Psoas muscle (tissue), 8 donors: ENCODE measurements around the gene LPCAT1. TPM values are rescaled to one million over a fixed set of nuclear protein-coding genes. Genes with fewer than 3 reads are reported as not detected.
A peak's percentile ranks its signal among the peaks of the same experiment; 100 is the strongest.
"Not testable (repeated sequence)": the region's sequence is repeated elsewhere in the genome, so short reads cannot be mapped to it uniquely, and the experiment has no call there.

ENCODE experiments used
- ATAC-seq, 4 donors: fragments of 200-7000 bp; cut with Tn5 transposase; one replicate each; pipeline ENCODE4 v1.9.1; 2020; ENCODE audit warnings: moderate library complexity in 3 of 4, mild to moderate bottlenecking in 2 of 4
- DNase-seq, 2 donors: peaks; one replicate each; pipeline ENCODE4 v3.0.0-alpha.2; 2020
- H3K27ac ChIP-seq: fragments of 200-600 bp; one replicate; pipeline ENCODE4 v1.8.0; 2022
- H3K27me3 ChIP-seq, 3 donors: fragments of 200-600 bp in 1 of 3; one replicate each; pipeline versions ENCODE4 v1.6.1 to v1.8.0; 2013 to 2022; ENCODE audit warnings: low read length in 2 of 3, mild to moderate bottlenecking in 2 of 3, moderate library complexity in 1 of 3; ENCODE audit not compliant: insufficient read depth in 3 of 3
- H3K36me3 ChIP-seq, 2 donors: fragments of 200-600 bp in 1 of 2; one replicate each; pipeline versions ENCODE4 v1.6.1 to v1.8.0; 2013 to 2022; ENCODE audit warnings: low read depth in 1 of 2, mild to moderate bottlenecking in 1 of 2, moderate library complexity in 1 of 2; ENCODE audit not compliant: insufficient read depth in 1 of 2
- H3K4me1 ChIP-seq: fragments of 200-600 bp; one replicate; pipeline ENCODE4 v1.8.0; 2022
- H3K4me3 ChIP-seq: fragments of 200-600 bp; one replicate; pipeline ENCODE4 v1.8.0; 2022; ENCODE audit warnings: mild to moderate bottlenecking
- H3K9me3 ChIP-seq: fragments of 200-600 bp; one replicate; pipeline ENCODE4 v1.8.0; 2022
- WGBS, 3 donors: extraction: QIAGEN DNeasy Blood & Tissue Kit; methylation state at CpG; one replicate each; pipeline versions ENCODE4 v1.1.6 to v1.1.7; 2013; 5-methylcytosine and 5-hydroxymethylcytosine counted together
- intact Hi-C, 2 donors: fragments of 100-400 bp; cut with DNase I; formaldehyde crosslinking; loops; one replicate each; pipeline versions ENCODE4 v1.11.0 to v1.14.2; 2022
- polyA plus RNA-seq, 3 donors: library from polyadenylated mRNA; stranded (reverse); fragments of 200-250 nt; gene quantifications; one replicate each; pipeline ENCODE4 v1.2.3, GENCODE V29; 2013
- total RNA-seq, 4 donors: library from RNA; stranded (reverse); fragmentation: NEBNext Ultra II Directional in 2 of 4; extraction: Animal tissue kit (Norgen Biotek cat#: 25700) in 2 of 4; gene quantifications; one replicate each; pipeline versions ENCODE4 v1.2.1 to v1.2.4, GENCODE V29; 2021 to 2023
- TF ChIP-seq, protein P1 (sequence below): fragments of 200-600 bp; IDR thresholded peaks from one replicate; pipeline ENCODE4 v1.8.0; 2022; ENCODE audit warnings: antibody characterized with exemption
- donor health status: healthy with polysubstance abuse.
- donor health status: DM: no; HTN: no; CAD: no; lungs with moderate emphysema.
- donor health status: Bipolar disorder and iron deficiency.
- donor health status: healthy.
- donor health status: DM: yes; HTN: yes; CAD: no.
- donor health status: DM: no; HTN: no; CAD: no.
- donor health status: DM: no; HTN: no; CAD: no.
- donor health status: DM: yes; HTN: yes; CAD: no.

The LPCAT1 gene
- total and polyA plus RNA-seq, 7 donors = 2.4 to 6.2 (median 4.7) TPM

DNA sequence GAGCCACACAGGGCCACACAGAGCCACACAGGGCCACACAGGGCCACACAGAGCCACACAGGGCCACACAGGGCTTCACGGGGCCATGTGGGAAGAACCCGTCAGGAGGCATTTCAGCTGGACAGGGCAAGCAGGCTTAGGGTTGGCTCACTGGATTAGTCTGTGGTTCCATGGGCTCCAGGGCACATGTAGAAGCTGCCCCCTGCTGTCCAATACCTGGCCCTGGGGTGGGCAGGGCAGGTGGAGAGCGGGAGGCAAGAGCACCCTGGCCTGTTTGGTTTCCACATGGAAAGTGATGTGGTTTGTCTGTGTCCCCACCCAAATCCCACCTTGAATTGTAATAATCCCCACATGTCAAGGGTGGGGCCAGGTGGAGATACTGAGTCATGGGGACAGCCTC lies 16.4 kb upstream of the LPCAT1 start:
- TF ChIP-seq, protein P1, sequence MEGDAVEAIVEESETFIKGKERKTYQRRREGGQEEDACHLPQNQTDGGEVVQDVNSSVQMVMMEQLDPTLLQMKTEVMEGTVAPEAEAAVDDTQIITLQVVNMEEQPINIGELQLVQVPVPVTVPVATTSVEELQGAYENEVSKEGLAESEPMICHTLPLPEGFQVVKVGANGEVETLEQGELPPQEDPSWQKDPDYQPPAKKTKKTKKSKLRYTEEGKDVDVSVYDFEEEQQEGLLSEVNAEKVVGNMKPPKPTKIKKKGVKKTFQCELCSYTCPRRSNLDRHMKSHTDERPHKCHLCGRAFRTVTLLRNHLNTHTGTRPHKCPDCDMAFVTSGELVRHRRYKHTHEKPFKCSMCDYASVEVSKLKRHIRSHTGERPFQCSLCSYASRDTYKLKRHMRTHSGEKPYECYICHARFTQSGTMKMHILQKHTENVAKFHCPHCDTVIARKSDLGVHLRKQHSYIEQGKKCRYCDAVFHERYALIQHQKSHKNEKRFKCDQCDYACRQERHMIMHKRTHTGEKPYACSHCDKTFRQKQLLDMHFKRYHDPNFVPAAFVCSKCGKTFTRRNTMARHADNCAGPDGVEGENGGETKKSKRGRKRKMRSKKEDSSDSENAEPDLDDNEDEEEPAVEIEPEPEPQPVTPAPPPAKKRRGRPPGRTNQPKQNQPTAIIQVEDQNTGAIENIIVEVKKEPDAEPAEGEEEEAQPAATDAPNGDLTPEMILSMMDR = no peak
- intact Hi-C loops = no loop called here
- ATAC-seq = no peak
- H3K4me1 ChIP-seq = no peaks in the 10 kb centered on the region
- no peaks in the 10 kb centered on the region for H3K9me3 ChIP-seq
- H3K27ac ChIP-seq = no peak overlapping the region
- H3K4me3 ChIP-seq = no peak overlapping the region
- DNase-seq = peak in 1 of 2 donors; percentile 11
- no peaks in the 10 kb centered on the region for H3K27me3 ChIP-seq
- 89 to 97% (median 95%) methylated on average over 3 of the region's 3 CpGs for WGBS, 3 donors
- no peaks in the 10 kb centered on the region for H3K36me3 ChIP-seq

DNA sequence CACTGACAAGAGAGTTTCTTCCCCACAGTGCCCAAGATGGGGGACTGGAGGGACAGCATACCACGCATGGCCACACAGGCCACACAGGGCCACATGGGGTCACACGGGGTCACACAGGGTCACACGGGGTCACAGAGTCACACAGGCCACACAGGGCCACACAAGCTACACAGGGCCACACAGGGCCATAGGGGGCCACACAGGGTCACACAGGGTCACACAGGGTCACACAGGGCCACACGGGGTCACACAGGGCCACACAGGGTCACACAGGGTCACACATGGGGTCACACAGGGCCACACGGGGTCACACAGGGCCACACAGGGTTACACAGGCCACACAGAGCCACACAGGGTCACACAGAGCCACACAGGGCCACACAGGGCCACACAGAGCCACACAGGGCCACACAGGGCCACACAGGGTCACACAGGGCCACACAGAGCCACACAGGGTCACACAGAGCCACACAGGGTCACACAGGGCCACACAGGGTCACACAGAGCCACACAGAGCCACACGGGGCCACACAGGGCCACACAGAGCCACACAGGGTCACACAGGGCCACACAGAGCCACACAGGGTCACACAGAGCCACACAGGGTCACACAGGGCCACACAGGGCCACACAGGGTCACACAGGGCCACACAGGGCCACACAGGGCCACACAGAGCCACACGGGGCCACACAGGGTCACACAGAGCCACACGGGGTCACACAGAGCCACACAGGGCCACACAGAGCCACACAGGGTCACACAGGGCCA lies 15.8 kb upstream of the LPCAT1 start:
- H3K4me1 ChIP-seq, H3K36me3 ChIP-seq, H3K27me3 ChIP-seq, H3K27ac ChIP-seq, ATAC-seq, H3K9me3 ChIP-seq, intact Hi-C loops, H3K4me3 ChIP-seq: not testable (repeated sequence)
- WGBS, 3 donors = 85 to 87% (median 86%) methylated on average over 7 to 8 of the region's 8 CpGs
- DNase-seq = peak in 1 of 2 donors; percentile 47

DNA sequence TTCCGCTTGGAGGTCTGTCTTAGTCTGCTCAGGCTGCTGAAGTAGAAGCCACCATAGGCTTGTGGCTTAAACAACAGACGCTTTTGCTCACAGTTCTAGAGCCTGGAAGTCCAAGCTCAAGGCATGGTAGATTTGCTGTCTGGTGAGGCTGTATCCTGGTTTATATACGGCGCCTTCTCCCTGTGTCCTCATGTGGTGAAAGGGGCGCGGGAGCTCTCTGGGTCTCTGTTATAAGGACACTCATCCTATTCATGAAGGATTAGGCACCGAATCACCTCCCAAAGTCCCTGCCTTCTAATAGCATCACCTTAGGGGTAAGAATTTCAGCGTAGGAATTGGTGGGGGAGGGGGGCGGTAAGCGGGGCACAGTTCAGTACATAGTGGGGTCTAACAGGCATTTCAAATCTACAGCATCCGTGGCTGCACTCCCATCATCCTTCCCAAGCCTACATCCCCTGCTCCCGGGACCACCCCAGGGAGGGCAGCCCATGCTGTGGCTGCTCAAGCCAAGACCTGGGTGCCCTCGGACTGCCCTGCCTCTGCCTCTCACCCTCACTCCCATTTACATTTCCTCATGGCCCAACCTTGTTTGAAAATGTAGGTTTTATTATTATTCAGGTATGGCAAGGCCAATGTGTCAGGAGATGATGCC lies 15.1 kb upstream of the LPCAT1 start:
- no peak for DNase-seq
- Histone ChIP-seq H3K4me1 (no peaks in the 10 kb centered on the region), H3K9me3 (no peaks in the 10 kb centered on the region), H3K27me3 (no peaks in the 10 kb centered on the region), H3K27ac (no peak overlapping the region), H3K36me3 (no peaks in the 10 kb centered on the region), H3K4me3 (no peak overlapping the region)
- ATAC-seq = no peak
- 92 to 94% (median 93%) methylated on average over 13 of the region's 13 CpGs for WGBS, 3 donors
- TF ChIP-seq, protein P1 = no peak
- intact Hi-C loops = no loop called here

DNA sequence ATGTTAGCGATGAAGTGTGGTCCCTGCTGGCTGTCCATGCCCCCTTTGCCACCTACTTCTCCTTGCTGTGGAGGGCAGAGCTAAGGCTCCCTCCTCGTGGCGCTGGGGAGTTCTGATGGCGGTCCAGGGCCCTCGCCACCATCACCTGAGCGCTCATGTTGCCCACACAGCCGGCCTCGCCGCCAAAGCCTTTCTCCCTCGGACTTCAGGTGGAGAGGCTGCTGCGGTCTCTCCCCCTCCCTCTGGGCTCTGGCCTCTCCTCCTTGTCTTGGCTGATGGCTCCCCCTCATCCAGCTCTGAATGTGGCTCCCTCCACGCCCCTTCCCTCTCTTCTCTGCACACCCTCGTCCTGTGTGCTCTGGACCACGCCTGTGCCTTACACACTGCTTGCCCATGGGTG lies 14.5 kb upstream of the LPCAT1 start:
- TF ChIP-seq, protein P1 = no peak
- no peaks in the 10 kb centered on the region for H3K36me3 ChIP-seq
- intact Hi-C loops = no loop called here
- ATAC-seq = no peak
- H3K27me3 ChIP-seq = no peaks in the 10 kb centered on the region
- H3K4me3 ChIP-seq = no peak overlapping the region
- peak; percentile 6 to 24 for DNase-seq
- WGBS, 3 donors = 88 to 91% (median 91%) methylated on average over 14 of the region's 14 CpGs
- no peaks in the 10 kb centered on the region for H3K4me1 ChIP-seq
- no peaks in the 10 kb centered on the region for H3K9me3 ChIP-seq
- H3K27ac ChIP-seq = no peak overlapping the region

DNA sequence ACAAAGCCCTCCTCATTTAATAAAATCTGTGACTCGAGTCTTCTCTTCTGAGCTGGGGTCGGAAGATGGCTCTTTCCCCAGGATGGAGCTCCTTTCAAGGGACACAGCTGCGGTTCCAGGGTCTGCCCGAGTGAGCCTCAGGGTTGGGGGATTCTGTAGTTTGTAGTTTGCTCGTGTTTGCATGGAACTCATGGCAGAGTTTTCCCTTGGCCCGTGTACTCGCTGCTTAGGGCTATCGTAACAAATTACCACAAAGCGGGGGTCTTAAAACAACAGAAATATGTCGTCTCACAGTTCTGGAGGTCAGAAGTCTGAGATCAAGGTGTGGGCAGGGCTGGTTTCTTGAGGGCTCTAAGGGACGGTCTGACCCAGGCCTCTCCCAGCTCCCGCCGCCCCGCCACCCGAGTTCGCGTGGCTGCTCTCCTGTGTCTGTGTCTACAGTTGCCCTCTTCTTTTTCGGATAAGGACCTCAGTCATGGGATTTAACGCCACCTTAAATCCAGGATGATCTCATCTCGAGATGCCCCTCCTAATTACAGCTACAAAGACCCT lies 13.9 kb upstream of the LPCAT1 start:
- WGBS, 3 donors = 91 to 94% (median 91%) methylated on average over 20 of the region's 20 CpGs
- Histone ChIP-seq H3K9me3 (no peaks in the 10 kb centered on the region), H3K4me1 (no peaks in the 10 kb centered on the region), H3K27me3 (no peaks in the 10 kb centered on the region), H3K27ac (no peak overlapping the region), H3K4me3 (no peak overlapping the region), H3K36me3 (no peaks in the 10 kb centered on the region)
- ATAC-seq (no peak), DNase-seq (peak; percentile 7 to 14)
- intact Hi-C loops = no loop called here
- TF ChIP-seq, protein P1 = no peak
